ELF-1 (cell line): ENCODE results near the gene SHLD3.
"Not testable (repeated sequence)": the region's sequence is repeated elsewhere in the genome, so short reads cannot be mapped to it uniquely, and the experiment has no call there.

ENCODE experiments used
- DNase-seq: peaks from one replicate; pipeline ENCODE4 v3.0.0-alpha.2; 2016; ENCODE audit warnings: low read depth, low spot score

SHLD3 gene, protein sequence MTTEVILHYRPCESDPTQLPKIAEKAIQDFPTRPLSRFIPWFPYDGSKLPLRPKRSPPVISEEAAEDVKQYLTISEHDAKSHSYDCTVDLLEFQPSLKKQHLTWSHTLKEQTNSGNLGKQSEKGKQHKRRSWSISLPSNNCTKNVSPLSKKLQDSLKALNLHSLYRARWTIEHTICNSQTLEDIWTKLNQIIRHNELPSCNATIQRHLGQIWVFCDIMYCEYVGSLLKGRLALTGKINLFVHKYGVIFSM

GRCh38 chr5:65624571-65625555, at the start of gene SHLD3, which contains the start of gene TRAPPC13:
TSS of gene SHLD3 (plus strand) at chr5:65625027. CDS start at chr5:65629588, 4,561 bp downstream.
TSS of gene TRAPPC13 (plus strand) at chr5:65625027. CDS start at chr5:65625061, 34 bp downstream.
- peak; percentile 96 for DNase-seq

- no peak for DNase-seq
Measured at GRCh38 chr5:65577141-65577540, 47.7 kb upstream of the SHLD3 start.

- DNase-seq = no peak
Measured at GRCh38 chr5:65588694-65589093, 36.1 kb upstream of the SHLD3 start.

DNA sequence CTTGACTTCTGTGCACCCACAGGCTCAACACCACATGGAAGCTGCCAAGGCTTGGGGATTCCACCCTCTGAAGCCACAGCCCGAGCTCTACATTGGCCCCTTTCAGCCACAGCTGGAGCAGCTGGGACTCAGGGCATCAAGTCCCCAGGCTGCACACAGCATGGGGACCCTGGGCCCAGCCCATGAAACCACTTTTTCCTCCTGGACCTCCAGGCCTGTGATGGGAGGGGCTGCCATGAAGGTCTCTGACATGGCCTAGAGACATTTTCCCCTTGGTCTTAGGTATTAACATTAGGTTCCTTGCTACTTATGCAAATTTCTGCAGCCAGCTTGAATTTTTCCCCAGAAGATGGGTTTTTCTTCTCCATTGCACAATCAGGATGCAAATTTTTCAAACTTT, 23.1 kb upstream of the SHLD3 start:
- not testable (repeated sequence) for DNase-seq

DNA sequence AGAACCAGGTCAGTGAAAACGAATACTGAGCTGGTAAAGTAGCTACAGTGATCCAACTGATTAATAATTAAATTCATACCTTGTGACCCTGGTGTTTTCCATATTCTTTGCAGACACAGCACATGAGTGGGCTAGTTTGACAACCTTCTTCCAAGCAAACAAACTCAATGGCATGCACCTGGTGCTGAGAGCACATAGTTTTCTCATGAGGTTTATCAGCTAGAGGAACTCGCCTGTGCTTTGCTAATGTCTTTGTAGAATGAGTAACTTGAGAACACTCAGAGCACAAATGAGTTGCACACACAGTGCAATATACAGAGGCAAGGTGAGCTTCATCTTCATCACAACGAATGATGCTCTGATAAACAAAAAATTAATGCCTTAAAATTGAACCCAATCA, 13.3 kb upstream of the SHLD3 start:
- DNase-seq = no peak

GRCh38 chr5:65612298-65612907, 12.4 kb upstream of the SHLD3 start:
- DNase-seq = no peak

DNA sequence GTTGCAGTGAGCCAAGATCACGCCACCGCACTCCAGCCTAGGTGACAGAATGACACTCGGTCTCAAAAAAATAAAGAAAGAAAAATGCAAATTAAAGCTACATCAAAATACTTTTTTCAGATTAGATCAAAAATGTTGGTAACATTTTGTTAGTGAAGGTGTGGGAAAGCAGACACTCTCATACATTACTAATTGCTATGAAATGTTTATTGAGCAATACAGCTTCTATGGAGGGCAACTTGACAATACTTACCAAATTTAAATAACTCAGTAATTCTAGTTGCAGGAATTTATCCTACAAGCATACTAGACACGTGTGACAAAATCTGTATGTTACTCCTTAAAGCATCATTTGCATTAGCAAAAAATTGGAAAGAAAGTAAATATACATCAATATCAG, 4.8 kb upstream of the SHLD3 start:
- DNase-seq = no peak

GRCh38 chr5:65621961-65622360, 2.9 kb upstream of the SHLD3 start:
- DNase-seq = not testable (repeated sequence)

DNA sequence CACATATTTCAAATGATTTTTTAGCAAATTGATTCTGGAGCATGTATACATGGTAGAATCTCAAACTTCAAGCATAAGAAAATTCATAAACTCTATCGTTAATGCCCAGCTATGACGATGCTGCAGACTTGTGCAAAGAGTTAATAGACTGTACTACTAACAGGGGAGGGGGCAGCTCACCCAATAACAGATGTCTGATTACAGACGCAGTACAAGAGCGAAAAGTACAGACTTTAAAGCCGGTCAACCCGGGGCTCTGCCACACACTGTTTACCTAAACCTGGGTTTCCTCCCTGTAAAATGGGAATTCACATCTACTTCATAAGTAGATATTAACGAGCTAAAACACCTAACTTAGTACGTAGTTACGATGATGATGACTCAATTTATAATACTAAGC, 1.3 kb upstream of the SHLD3 start:
- no peak for DNase-seq

- DNase-seq = peak; percentile 96
Measured at GRCh38 chr5:65624025-65624570, 729 bp upstream of the SHLD3 start, which contains the start of gene TRIM23. TSS of gene TRIM23 (minus strand) at chr5:65624333. CDS start at chr5:65624274, 59 bp downstream.

GRCh38 chr5:65625743-65626142, 916 bp downstream of the SHLD3 start:
- no peak for DNase-seq

DNA sequence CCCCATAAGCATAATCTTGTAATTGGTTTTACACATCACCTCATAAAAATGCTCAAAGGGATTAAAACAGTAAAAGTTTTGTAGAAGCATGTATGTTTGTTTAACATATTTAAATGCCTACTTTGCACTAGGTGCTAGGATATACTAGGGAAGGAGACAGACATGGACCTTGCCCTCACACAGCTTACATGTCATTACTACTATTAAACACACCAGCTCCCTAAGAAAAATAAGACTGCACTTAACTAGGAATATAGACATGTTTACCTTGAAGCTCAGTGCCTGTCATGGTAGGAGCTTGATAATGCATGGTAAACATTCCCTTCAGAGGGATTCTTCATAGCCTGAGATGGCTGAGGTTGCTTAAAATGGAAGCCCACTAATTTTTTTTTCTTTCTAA, 6.2 kb downstream of the SHLD3 start:
- DNase-seq = no peak

DNA sequence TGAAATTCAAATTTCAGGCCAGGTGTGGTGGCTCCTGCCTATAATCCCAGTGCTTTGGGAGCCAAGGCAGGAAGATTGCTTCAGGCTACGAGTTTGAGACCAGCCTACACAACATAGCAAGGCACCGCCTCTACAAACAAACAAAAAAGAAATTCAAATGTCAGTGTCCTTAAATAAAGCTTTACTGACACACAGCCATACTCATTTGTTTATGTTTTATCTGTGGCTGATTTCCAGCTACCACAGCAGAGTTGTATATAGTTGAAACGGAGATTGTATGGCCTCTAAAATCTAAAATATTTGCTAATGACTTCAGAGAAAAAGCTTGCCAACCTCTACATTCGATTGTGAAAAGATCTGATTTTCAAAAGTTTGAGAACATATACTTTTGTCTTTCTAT, 15.4 kb downstream of the SHLD3 start:
- DNase-seq = peak; percentile 18

DNA sequence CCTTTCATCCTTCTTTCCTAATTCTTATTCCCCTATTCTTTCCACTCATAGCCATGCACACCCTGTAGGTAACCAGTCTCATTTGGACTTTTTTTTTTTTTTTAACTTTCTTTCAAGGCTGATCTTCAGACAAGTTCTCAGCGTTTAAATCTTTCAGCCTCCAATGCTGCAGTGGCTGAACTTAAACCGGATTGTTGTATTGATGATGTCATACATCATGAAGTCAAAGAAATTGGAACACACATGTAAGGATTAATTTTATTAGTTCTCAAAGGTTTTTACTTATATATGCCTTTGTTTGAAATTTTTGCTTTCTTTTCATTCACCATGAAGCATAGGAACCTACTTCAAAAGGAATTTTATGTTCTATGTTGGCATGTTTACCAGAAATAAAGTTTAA, 22.1 kb downstream of the SHLD3 start:
- no peak for DNase-seq

DNA sequence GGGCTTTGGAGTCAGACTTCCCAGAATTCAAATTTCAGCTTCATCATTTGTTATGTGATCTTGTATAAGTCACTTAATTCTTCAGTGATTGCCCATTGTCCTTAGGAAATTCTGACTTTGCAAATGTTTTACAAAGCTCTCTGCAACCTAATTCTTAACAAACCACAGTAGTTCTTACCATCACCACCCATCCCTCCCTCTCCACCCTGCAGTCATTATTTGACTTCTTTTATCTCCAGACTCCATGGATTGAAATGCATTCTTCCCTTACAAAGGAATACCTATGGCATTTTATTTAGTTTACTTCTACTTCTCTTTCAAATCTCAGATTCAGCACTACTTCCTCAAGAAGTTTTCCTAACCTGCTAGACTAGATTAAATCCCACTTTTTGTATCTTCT, 23.1 kb downstream of the SHLD3 start:
- no peak for DNase-seq

DNA sequence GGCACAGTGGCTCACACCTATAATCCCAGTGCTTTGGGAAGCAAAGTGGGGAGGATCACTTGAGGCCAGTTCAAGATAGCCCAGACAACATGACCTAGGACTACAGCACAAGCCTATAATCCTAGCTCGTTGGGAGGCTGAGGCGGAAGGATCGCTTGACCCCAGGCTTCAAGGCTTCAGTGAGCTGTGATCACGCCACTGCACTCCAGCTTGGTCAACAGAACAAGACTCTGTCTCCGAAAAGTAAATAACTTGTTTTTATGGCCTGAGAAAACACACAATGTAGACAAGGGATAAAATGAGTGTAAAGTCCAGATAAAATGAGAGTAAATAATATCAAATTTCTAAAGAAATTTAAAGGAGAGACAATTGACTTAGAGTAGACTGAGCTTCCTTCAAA, 26.3 kb downstream of the SHLD3 start:
- no peak for DNase-seq

GRCh38 chr5:65654713-65655112, 29.9 kb downstream of the SHLD3 start:
- DNase-seq = no peak

DNA sequence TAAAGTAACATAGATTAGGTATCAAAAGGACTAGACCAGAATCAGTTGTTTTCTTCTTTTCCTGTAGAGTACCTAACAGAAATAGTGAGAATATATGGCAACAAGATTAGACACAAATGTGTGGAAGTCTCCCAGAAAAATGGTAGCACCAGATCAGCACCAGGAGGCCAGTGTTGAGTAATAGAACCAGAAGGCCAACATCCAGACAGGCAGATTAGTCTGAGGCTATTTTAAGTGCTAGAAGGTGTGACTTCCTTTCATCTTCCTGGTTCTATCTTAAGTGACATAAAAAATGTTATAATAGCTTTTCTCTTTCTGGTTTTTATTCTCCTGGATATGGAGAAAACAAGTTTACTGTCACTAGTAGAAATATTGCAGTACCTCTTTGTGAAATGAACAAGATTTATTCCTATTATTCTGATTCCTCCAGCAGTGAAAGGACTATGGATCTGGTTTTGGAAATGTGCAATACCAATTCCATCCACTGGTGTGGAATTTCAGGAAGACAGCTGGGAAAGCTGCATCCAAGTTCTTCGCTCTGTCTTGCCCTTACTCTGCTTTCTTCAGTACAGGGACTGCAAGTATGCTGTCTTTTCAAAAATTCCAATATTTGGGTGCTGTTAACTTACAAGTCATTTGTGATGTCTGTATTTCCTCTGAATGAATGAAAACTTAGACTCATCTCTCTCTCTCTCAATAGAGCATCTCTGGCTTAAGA, 39.1 kb downstream of the SHLD3 start:
- DNase-seq = peak; percentile 21

- DNase-seq = no peak
Measured at GRCh38 chr5:65668696-65669095, 43.9 kb downstream of the SHLD3 start.

- DNase-seq = no peak
Measured at GRCh38 chr5:65672796-65673195, 48.0 kb downstream of the SHLD3 start.

DNA sequence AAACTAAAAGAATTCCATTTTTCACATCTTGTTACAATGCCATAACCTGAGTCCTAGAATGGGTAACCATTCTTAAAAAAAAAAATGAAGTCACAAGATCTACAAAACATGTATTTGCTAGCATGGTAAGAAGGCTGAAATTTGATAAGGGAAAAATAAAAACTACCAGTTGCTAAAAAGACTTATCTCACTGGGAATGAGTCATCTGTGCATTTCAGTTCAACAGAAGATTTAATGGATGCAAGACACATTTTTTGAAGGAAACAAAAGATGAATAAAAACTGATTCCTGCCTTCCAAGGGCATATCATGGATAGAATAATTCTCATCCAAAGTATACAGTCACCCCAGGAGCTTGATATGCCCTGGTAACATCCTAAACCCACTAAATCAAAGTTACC, 49.9 kb downstream of the SHLD3 start:
- no peak for DNase-seq
